Transverse colon (tissue), 4 donors: ENCODE measurements around the gene ERG. TPM values are rescaled to one million over a fixed set of nuclear protein-coding genes. Genes with fewer than 3 reads are reported as not detected.

ENCODE experiments used
- DNase-seq: peaks from one replicate; pipeline ENCODE4 v3.0.0-alpha.2; 2019
- H3K27ac ChIP-seq, 4 donors: fragments of 200-600 bp; sonication (generic); 2 replicates each; pipeline ENCODE4 v1.5.1; 2016 to 2018; ENCODE audit warnings: inconsistent platforms in 4 of 4
- H3K27me3 ChIP-seq: fragments of 200-600 bp; sonication (generic); 2 replicates; pipeline ENCODE4 v1.5.1; 2017; ENCODE audit warnings: inconsistent platforms
- H3K36me3 ChIP-seq, 4 donors: fragments of 200-600 bp; sonication (generic); 2 replicates each; pipeline ENCODE4 v1.5.1; 2017 to 2019; ENCODE audit warnings: inconsistent platforms in 4 of 4
- H3K4me1 ChIP-seq, 4 donors: fragments of 200-600 bp; sonication (generic); 2 replicates each; pipeline ENCODE4 v1.5.1; 2017 to 2020; ENCODE audit warnings: inconsistent platforms in 4 of 4
- H3K4me3 ChIP-seq, 4 donors: fragments of 200-600 bp; sonication (generic); 1 replicate in 1 of 4; 2 replicates in 3 of 4; pipeline versions ENCODE4 v1.5.1 to v1.6.1; 2017 to 2019; ENCODE audit warnings: inconsistent platforms in 4 of 4
- H3K9me3 ChIP-seq, 2 donors: fragments of 200-600 bp; sonication (generic); 2 replicates each; pipeline ENCODE4 v1.5.1; 2017 to 2019; ENCODE audit warnings: inconsistent platforms in 2 of 2
- EP300 ChIP-seq: sonication (generic); formaldehyde crosslinking; IDR thresholded peaks from one replicate; pipeline ENCODE4 v1.6.1; 2017; ENCODE audit warnings: antibody characterized with exemption, low read depth
- POLR2A ChIP-seq: fragments of 450-650 bp; IDR thresholded peaks from one replicate; pipeline ENCODE4 v1.6.1; 2016; ENCODE audit warnings: antibody characterized with exemption, mild to moderate bottlenecking, moderate library complexity
- POLR2AphosphoS5 ChIP-seq, 3 donors: sonication (generic); formaldehyde crosslinking; IDR thresholded peaks; one replicate each; pipeline ENCODE4 v1.6.1; 2016; ENCODE audit warnings: antibody characterized with exemption in 3 of 3
- WGBS, 2 donors: methylation state at CpG; one replicate each; pipeline ENCODE4 v1.1.5; 2018; ENCODE audit warnings: low coverage in 1 of 2; 5-methylcytosine and 5-hydroxymethylcytosine counted together
- in situ Hi-C, 4 donors: fragments of 200-750 bp; cut with MboI; loops; one replicate each; pipeline versions ENCODE4 v1.15.0 to v1.15.1; 2017; ENCODE audit warnings: low sequenced_read_pairs in 3 of 4, low pct_ligation_motif_present in 1 of 4, low pct_unique_long_range_greater_than_20kb in 1 of 4
- intact Hi-C: fragments of 100-400 bp; cut with DNase I; formaldehyde crosslinking; loops from one replicate; pipeline ENCODE4 v1.15.1; 2023; ENCODE audit warnings: low total_unique reads
- total RNA-seq, 4 donors: library from RNA; depleted of rRNA; stranded (reverse); fragments of >200 nt; gene quantifications; one replicate each; pipeline ENCODE4 v1.1.0, GENCODE V29; 2016
- TF ChIP-seq, protein P1 (sequence below), 5 experiments: fragments of 200-600 bp in 3 of 5; fragments of 450-650 bp in 2 of 5; sonication (generic) in 3 of 5; IDR thresholded peaks; 1 replicate in 2 of 5; 2 replicates in 3 of 5; pipeline ENCODE4 v1.5.1; 2016 to 2017; ENCODE audit warnings: antibody characterized with exemption in 5 of 5, inconsistent platforms in 3 of 5, mild to moderate bottlenecking in 2 of 5, moderate library complexity in 1 of 5

Gene ERG
- total RNA-seq, 4 donors from 2014 or later = 1.5 to 8.6 (median 3.7) TPM

DNA sequence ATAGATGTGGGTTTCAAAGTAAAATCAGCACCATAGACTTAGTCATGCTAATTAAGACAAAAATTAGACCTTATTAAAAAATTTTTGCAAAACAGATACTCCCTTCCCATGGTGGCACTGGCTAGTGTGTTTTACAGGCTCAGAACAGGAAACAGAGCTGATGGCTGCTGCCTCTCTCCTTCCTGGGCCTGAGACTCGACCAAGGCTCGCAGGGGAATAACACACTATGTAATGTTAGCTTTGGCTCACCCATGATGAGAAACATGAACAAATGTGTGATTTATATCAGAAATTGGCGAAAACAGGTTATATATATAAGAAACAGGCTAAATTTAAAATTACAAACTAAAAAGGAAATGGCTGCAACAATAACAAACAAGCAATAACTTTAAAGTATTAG lies 50.7 kb downstream of the ERG start:
- H3K9me3 ChIP-seq = no peaks in the 10 kb centered on the region
- H3K4me1 ChIP-seq = no peaks in the 10 kb centered on the region
- TF ChIP-seq, protein P1, sequence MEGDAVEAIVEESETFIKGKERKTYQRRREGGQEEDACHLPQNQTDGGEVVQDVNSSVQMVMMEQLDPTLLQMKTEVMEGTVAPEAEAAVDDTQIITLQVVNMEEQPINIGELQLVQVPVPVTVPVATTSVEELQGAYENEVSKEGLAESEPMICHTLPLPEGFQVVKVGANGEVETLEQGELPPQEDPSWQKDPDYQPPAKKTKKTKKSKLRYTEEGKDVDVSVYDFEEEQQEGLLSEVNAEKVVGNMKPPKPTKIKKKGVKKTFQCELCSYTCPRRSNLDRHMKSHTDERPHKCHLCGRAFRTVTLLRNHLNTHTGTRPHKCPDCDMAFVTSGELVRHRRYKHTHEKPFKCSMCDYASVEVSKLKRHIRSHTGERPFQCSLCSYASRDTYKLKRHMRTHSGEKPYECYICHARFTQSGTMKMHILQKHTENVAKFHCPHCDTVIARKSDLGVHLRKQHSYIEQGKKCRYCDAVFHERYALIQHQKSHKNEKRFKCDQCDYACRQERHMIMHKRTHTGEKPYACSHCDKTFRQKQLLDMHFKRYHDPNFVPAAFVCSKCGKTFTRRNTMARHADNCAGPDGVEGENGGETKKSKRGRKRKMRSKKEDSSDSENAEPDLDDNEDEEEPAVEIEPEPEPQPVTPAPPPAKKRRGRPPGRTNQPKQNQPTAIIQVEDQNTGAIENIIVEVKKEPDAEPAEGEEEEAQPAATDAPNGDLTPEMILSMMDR (IDR thresholded peaks at IDR 0.05) = no peak
- no peak for TF ChIP-seq EP300
- TF ChIP-seq POLR2AphosphoS5 (IDR thresholded peaks at IDR 0.05) = no peak
- no peak overlapping the region for H3K4me3 ChIP-seq
- DNase-seq = no peak
- H3K27ac ChIP-seq = no peak overlapping the region
- H3K27me3 ChIP-seq = no peaks in the 10 kb centered on the region
- intact Hi-C loops (no loop called here), in situ Hi-C loops (no loop called here)
- 56 to 59% methylated on average over 1 to 3 of the region's 3 CpGs for WGBS, 2 donors
- no peaks in the 10 kb centered on the region for H3K36me3 ChIP-seq

DNA sequence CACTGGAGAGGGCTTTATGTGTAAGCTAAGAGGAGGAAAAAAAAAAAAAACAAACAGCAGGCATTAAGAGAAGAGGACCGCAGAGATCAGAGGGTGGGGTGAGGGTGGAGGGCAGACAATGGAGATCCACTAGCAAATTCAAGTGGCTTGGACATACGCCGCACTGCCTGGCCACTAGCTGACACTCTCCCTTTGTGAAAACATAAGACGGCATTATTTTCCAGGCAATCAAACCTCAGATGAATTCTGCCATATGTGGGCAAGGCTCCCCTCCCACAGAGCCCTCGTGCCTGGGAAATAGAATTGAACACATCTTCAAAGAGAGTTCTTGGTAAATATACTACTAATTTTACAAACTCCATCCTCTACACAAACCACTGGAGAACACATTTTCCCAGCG lies 53.6 kb downstream of the ERG start:
- intact Hi-C loops = no loop called here
- H3K27me3 ChIP-seq = no peaks in the 10 kb centered on the region

GRCh38 chr21:38443110-38443509 lies 55.2 kb downstream of the ERG start:
- Histone ChIP-seq H3K27me3 (no peaks in the 10 kb centered on the region), H3K36me3 (no peaks in the 10 kb centered on the region), H3K4me3 (no peak overlapping the region), H3K9me3 (no peaks in the 10 kb centered on the region), H3K4me1 (no peaks in the 10 kb centered on the region), H3K27ac (no peak overlapping the region)
- in situ Hi-C loops = no loop called here
- TF ChIP-seq EP300 (no peak), POLR2AphosphoS5 (IDR thresholded peaks at IDR 0.05) (no peak), POLR2A (no peak)
- TF ChIP-seq, protein P1 (IDR thresholded peaks at IDR 0.05) = no peak
- WGBS, 2 donors = 62 to 76% methylated on average over 7 to 8 of the region's 8 CpGs
- intact Hi-C loops = no loop called here
- no peak for DNase-seq

More for the DNA sequence above, 53.6 kb downstream of the ERG start:
- TF ChIP-seq POLR2AphosphoS5 (IDR thresholded peaks at IDR 0.05) = no peak
- TF ChIP-seq EP300 = no peak
- TF ChIP-seq, protein P1 (IDR thresholded peaks at IDR 0.05) = no peak
- no peak for TF ChIP-seq POLR2A
- H3K36me3 ChIP-seq = no peaks in the 10 kb centered on the region
- H3K27ac ChIP-seq = no peak overlapping the region
- WGBS, 2 donors = 73 to 86% methylated on average over 3 to 6 of the region's 6 CpGs
- no peak for DNase-seq
- in situ Hi-C loops = no loop called here
- H3K9me3 ChIP-seq = no peaks in the 10 kb centered on the region
- H3K4me3 ChIP-seq = no peak overlapping the region
- no peaks in the 10 kb centered on the region for H3K4me1 ChIP-seq

GRCh38 chr21:38441153-38441552 lies 57.1 kb downstream of the ERG start:
- H3K27ac ChIP-seq = no peak overlapping the region
- WGBS, 2 donors = 86% methylated on average over 2 of the region's 2 CpGs; no CpG with 5 or more reads in 1 of the 2 donors
- no peaks in the 10 kb centered on the region for H3K4me1 ChIP-seq
- no peak overlapping the region for H3K4me3 ChIP-seq
- H3K27me3 ChIP-seq = no peaks in the 10 kb centered on the region
- H3K36me3 ChIP-seq = no peaks in the 10 kb centered on the region
- intact Hi-C loops = no loop called here
- no peaks in the 10 kb centered on the region for H3K9me3 ChIP-seq
- in situ Hi-C loops = no loop called here
- DNase-seq = no peak
- TF ChIP-seq POLR2A = no peak
- TF ChIP-seq, protein P1 (IDR thresholded peaks at IDR 0.05) = no peak
- TF ChIP-seq POLR2AphosphoS5 (IDR thresholded peaks at IDR 0.05) = no peak
- TF ChIP-seq EP300 = no peak
